ENCODE data around the gene UBE2O. TPM values are rescaled to one million over a fixed set of nuclear protein-coding genes. Genes with fewer than 3 reads are reported as not detected.

UBE2O gene
- polyA plus RNA-seq, 1 of the 3 experiments (the other 2 are of a cell fraction), result 25.4 TPM

GRCh38 chr17:76366247-76366646 is 86.7 kb downstream of the UBE2O start:
- Histone ChIP-seq H3K9ac (no peak overlapping the region), H3K9me2 (no peaks in the 10 kb centered on the region), H3F3A (replicated peaks; ENCODE audit: insufficient read depth) (peaks cover 16% of the 10 kb centered on the region), H3K4me2 (no peak overlapping the region), H3K4me3 (ENCODE audit: low read depth in 2 of 2, low read length in 1 of 2) (no peak overlapping the region), H2AFZ (ENCODE audit: low read depth) (no peak overlapping the region), H3K27ac (ENCODE audit: low read depth in 2 of 2, low read length in 1 of 2) (no peak overlapping the region), H3K9me3 (no peaks in the 10 kb centered on the region), H3K4me1 (ENCODE audit: control insufficient read depth in 1 of 2, insufficient read depth in 2 of 2, low read depth in 1 of 2, low read length in 1 of 2) (peaks cover 7 to 24% of the 10 kb centered on the region in 2 experiments; a peak in 2 of 4 replicates), H3K36me3 (replicated peaks in 1 of 2; ENCODE audit: control insufficient read depth in 1 of 2, insufficient read depth in 2 of 2, low read length in 1 of 2) (no peaks in the 10 kb centered on the region), H3K27me3 (ENCODE audit: insufficient read depth) (no peaks in the 10 kb centered on the region), H3K79me2 (ENCODE audit: insufficient read depth) (no peaks in the 10 kb centered on the region), H4K20me1 (ENCODE audit: insufficient read depth) (no peaks in the 10 kb centered on the region)
- ChIA-PET CTCF (interaction anchor here (0.8 to 7.4 kb wide), 6 partner anchors 13 to 87 kb away, joined by 4 to 114 read pairs (median 12); partner anchors contain the start of genes PRPSAP1 and SPHK1), POLR2A (no interaction called here)
- TF ChIP-seq CHD2 (IDR thresholded peaks at IDR 0.05; ENCODE audit: low read length, partially characterized antibody) (no peak), FOSL2 (IDR thresholded peaks at IDR 0.05; ENCODE audit: borderline replicate concordance, low read depth) (no peak), JUND (IDR thresholded peaks at IDR 0.05) (no peak), RFX5 (IDR thresholded peaks at IDR 0.05; ENCODE audit: low read length) (no peak), POLR2AphosphoS5 (IDR thresholded peaks at IDR 0.05; ENCODE audit: low read depth, low read length) (no peak), TEAD4 (IDR thresholded peaks at IDR 0.05; ENCODE audit: borderline replicate concordance, insufficient read depth) (no peak), RXRA (IDR thresholded peaks at IDR 0.05; ENCODE audit: borderline replicate concordance, low read depth) (no peak)
- WGBS (ENCODE audit: low lambda C conversion rate), result 96% methylated on average over 3 of the region's 3 CpGs
- DNase-seq, result no peak

- no peaks in the 10 kb centered on the region for H3K79me2 ChIP-seq (ENCODE audit: insufficient read depth)
- whole genome bisulfite sequencing (ENCODE audit: low lambda C conversion rate), result 85% methylated on average over 12 of the region's 12 CpGs
- H3K9me3 ChIP-seq, result no peaks in the 10 kb centered on the region
- POLR2A ChIA-PET, result no interaction called here
- peaks cover 3 to 23% of the 10 kb centered on the region in 2 experiments; a peak in 2 of 4 replicates for H3K4me1 ChIP-seq (ENCODE audit: control insufficient read depth in 1 of 2, insufficient read depth in 2 of 2, low read depth in 1 of 2, low read length in 1 of 2)
- no peak overlapping the region for H3K4me3 ChIP-seq (ENCODE audit: low read depth in 2 of 2, low read length in 1 of 2)
- H3K9ac ChIP-seq, result no peak overlapping the region
- no peak for TF ChIP-seq CHD2 (IDR thresholded peaks at IDR 0.05; ENCODE audit: low read length, partially characterized antibody)
- TF ChIP-seq POLR2AphosphoS5 (IDR thresholded peaks at IDR 0.05; ENCODE audit: low read depth, low read length), result no peak
- TF ChIP-seq FOSL2 (IDR thresholded peaks at IDR 0.05; ENCODE audit: borderline replicate concordance, low read depth), result no peak
- TF ChIP-seq EZH2phosphoT487 (IDR thresholded peaks at IDR 0.05; ENCODE audit: borderline replicate concordance, low read depth), result no peak
- no peak for TF ChIP-seq RAD21 (IDR thresholded peaks at IDR 0.05; ENCODE audit: low read length)
- TF ChIP-seq EP300 (IDR thresholded peaks at IDR 0.05; ENCODE audit: borderline replicate concordance in 1 of 2, low read depth in 1 of 2, low read length in 1 of 2), result no peak
- TF ChIP-seq GABPA (IDR thresholded peaks at IDR 0.05; ENCODE audit: low read depth), result no peak
- TF ChIP-seq, protein P1, sequence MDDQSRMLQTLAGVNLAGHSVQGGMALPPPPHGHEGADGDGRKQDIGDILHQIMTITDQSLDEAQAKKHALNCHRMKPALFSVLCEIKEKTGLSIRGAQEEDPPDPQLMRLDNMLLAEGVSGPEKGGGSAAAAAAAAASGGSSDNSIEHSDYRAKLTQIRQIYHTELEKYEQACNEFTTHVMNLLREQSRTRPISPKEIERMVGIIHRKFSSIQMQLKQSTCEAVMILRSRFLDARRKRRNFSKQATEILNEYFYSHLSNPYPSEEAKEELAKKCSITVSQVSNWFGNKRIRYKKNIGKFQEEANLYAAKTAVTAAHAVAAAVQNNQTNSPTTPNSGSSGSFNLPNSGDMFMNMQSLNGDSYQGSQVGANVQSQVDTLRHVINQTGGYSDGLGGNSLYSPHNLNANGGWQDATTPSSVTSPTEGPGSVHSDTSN (IDR thresholded peaks at IDR 0.05), result no peak
- TF ChIP-seq SMC3 (IDR thresholded peaks at IDR 0.05; ENCODE audit: low read depth, low read length), result no peak
- TF ChIP-seq CTCF (IDR thresholded peaks at IDR 0.05), result no peak
- no peak overlapping the region for H3K27ac ChIP-seq (ENCODE audit: low read depth in 2 of 2, low read length in 1 of 2)
- DNase-seq, result no peak
- H3K27me3 ChIP-seq (ENCODE audit: insufficient read depth), result no peaks in the 10 kb centered on the region
- no peaks in the 10 kb centered on the region for H3K9me2 ChIP-seq
- no peaks in the 10 kb centered on the region for H3K36me3 ChIP-seq (replicated peaks in 1 of 2; ENCODE audit: control insufficient read depth in 1 of 2, insufficient read depth in 2 of 2, low read length in 1 of 2)
- H3F3A ChIP-seq (replicated peaks; ENCODE audit: insufficient read depth), result peaks cover 8% of the 10 kb centered on the region
- no peak overlapping the region for H3K4me2 ChIP-seq
- CTCF ChIA-PET, result interaction anchor here (0.8 to 7.4 kb wide), 5 partner anchors 12 to 86 kb away, joined by 4 to 71 read pairs (median 6); partner anchors contain the start of genes PRPSAP1 and SPHK1
- no peak overlapping the region for H2AFZ ChIP-seq (ENCODE audit: low read depth)
- no peaks in the 10 kb centered on the region for H4K20me1 ChIP-seq (ENCODE audit: insufficient read depth)
Observed at GRCh38 chr17:76365256-76365903, 87.6 kb downstream of the UBE2O start.

Measured in SK-N-SH (cell line).